Lower leg skin (tissue), 3 donors: Measurements from ENCODE around the gene NCOA3.

Source experiments
- POLR2A ChIP-seq, 2 donors: fragments of 450-650 bp; IDR thresholded peaks; one replicate each; pipeline ENCODE4 v1.6.1; 2016 to 2017; ENCODE audit warnings: antibody characterized with exemption in 2 of 2, mild to moderate bottlenecking in 1 of 2, moderate library complexity in 1 of 2
- TF ChIP-seq, protein P1 (sequence below), 3 donors: fragments of 450-650 bp; IDR thresholded peaks; one replicate each; pipeline ENCODE4 v1.5.1; 2016; ENCODE audit warnings: antibody characterized with exemption in 3 of 3, mild to moderate bottlenecking in 3 of 3, moderate library complexity in 2 of 3

DNA sequence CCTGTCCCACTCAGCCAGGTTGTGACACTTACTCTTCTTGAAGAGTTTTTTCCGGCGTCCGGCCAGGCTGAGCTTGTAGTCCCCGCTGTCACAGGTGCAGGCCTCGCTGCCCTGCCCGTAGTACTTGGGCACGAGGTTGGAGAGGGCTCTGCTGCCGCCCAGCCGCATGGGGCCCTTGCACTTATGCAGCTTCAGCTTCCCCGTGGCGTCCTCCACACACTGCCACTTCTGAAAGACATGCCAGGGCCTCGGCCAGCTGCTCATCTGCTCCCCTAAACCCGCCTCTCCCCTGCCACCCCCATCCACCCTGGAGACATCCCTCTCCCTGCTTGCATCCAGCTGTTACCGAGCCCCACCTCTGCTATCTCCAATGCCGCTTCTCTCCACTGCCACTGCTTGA, 170.5 kb downstream of the NCOA3 start:
- no peak for TF ChIP-seq POLR2A (IDR thresholded peaks at IDR 0.05)
- TF ChIP-seq, protein P1, sequence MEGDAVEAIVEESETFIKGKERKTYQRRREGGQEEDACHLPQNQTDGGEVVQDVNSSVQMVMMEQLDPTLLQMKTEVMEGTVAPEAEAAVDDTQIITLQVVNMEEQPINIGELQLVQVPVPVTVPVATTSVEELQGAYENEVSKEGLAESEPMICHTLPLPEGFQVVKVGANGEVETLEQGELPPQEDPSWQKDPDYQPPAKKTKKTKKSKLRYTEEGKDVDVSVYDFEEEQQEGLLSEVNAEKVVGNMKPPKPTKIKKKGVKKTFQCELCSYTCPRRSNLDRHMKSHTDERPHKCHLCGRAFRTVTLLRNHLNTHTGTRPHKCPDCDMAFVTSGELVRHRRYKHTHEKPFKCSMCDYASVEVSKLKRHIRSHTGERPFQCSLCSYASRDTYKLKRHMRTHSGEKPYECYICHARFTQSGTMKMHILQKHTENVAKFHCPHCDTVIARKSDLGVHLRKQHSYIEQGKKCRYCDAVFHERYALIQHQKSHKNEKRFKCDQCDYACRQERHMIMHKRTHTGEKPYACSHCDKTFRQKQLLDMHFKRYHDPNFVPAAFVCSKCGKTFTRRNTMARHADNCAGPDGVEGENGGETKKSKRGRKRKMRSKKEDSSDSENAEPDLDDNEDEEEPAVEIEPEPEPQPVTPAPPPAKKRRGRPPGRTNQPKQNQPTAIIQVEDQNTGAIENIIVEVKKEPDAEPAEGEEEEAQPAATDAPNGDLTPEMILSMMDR (IDR thresholded peaks at IDR 0.05) = no peak
